IMR-90 (cell line): Measurements from ENCODE around the gene SPATS2L. TPM values are rescaled to one million over a fixed set of nuclear protein-coding genes. Genes with fewer than 3 reads are reported as not detected.

Source experiments
- ATAC-seq: fragments of 200-7000 bp; cut with Tn5 transposase; 2 replicates; pipeline ENCODE4 v1.9.1; 2020; ENCODE audit warnings: low read depth, mild to moderate bottlenecking, moderate library complexity
- BruUV-seq: library from RNA; stranded (reverse); fragments of 400-500 nt; replicated peaks from 2 replicates; lab custom pipeline; 2021; lab: Mats Ljungman, UMichigan
- CTCF ChIA-PET: fragments of 300-600 bp; formaldehyde crosslinking; extraction: SDS; loops from one replicate; lab custom pipeline; 2021; ENCODE audit warnings: antibody characterized with exemption; lab: Yijun Ruan, JAX
- POLR2A ChIA-PET: fragments of 300-600 bp; sonication (Branson Sonifier 250); formaldehyde crosslinking; loops from one replicate; lab custom pipeline; 2022; ENCODE audit warnings: antibody characterized with exemption; ENCODE audit not compliant: unreplicated experiment; lab: Charles Lee
- DNase-seq: peaks from one replicate; pipeline ENCODE4 v3.0.0; 2013
- H2AFZ ChIP-seq: replicated peaks from 2 replicates; pipeline ENCODE3; 2013; ENCODE audit warnings: low read length, mild to moderate bottlenecking; ENCODE audit not compliant: poor library complexity
- H2AK5ac ChIP-seq: 2 replicates; pipeline ENCODE4 v1.6.1; 2013; ENCODE audit warnings: low read depth, low read length, inconsistent platforms
- H2AK9ac ChIP-seq: replicated peaks from 2 replicates; pipeline ENCODE3; 2013; ENCODE audit warnings: mild to moderate bottlenecking, low read depth, low read length, moderate library complexity; ENCODE audit not compliant: poor library complexity
- H2BK120ac ChIP-seq: 2 replicates; pipeline ENCODE4 v1.6.1; 2013; ENCODE audit warnings: low read depth, low read length, inconsistent platforms
- H2BK15ac ChIP-seq: 3 replicates; pipeline ENCODE4 v1.6.1; 2013; ENCODE audit warnings: low read depth, low read length, inconsistent platforms
- H2BK20ac ChIP-seq: 2 replicates; pipeline ENCODE4 v1.6.1; 2013; ENCODE audit warnings: low read depth, mild to moderate bottlenecking, inconsistent platforms, low read length, moderate library complexity
- H2BK5ac ChIP-seq: 2 replicates; pipeline ENCODE4 v1.6.1; 2013; ENCODE audit warnings: mild to moderate bottlenecking, low read depth, low read length, inconsistent platforms; ENCODE audit not compliant: poor library complexity, severe bottlenecking
- H3K14ac ChIP-seq: replicated peaks from 2 replicates; pipeline ENCODE4 v1.6.1; 2013; ENCODE audit warnings: low read depth, low read length, inconsistent platforms
- H3K18ac ChIP-seq: 2 replicates; pipeline ENCODE4 v1.6.1; 2013; ENCODE audit warnings: low read depth, low read length, control low read depth
- H3K23ac ChIP-seq: 2 replicates; pipeline ENCODE4 v1.6.1; 2013; ENCODE audit warnings: low read depth, low read length, inconsistent platforms
- H3K27ac ChIP-seq: 2 replicates; pipeline ENCODE4 v1.5.1; 2013; ENCODE audit warnings: mild to moderate bottlenecking, control low read depth, low read length; ENCODE audit not compliant: insufficient read depth
- H3K27me3 ChIP-seq: 2 replicates; pipeline ENCODE4 v1.6.1; 2013; ENCODE audit warnings: low read length; ENCODE audit not compliant: control insufficient read depth, insufficient read depth
- H3K36me3 ChIP-seq: 2 replicates; pipeline ENCODE4 v1.6.1; 2013; ENCODE audit warnings: low read length, mixed read lengths; ENCODE audit not compliant: control insufficient read depth, insufficient read depth
- H3K4ac ChIP-seq: 2 replicates; pipeline ENCODE4 v1.6.1; 2013; ENCODE audit warnings: low read depth, low read length, inconsistent platforms
- H3K4me1 ChIP-seq: 2 replicates; pipeline ENCODE4 v1.6.1; 2013; ENCODE audit warnings: low read length, mixed read lengths; ENCODE audit not compliant: control insufficient read depth, insufficient read depth
- H3K4me2 ChIP-seq: 2 replicates; pipeline ENCODE4 v1.6.1; 2013; ENCODE audit warnings: low read depth, mild to moderate bottlenecking, control low read depth, low read length, moderate library complexity
- H3K4me3 ChIP-seq: 2 replicates; pipeline ENCODE4 v1.5.1; 2013; ENCODE audit warnings: low read depth, mild to moderate bottlenecking, control low read depth, low read length, moderate library complexity; ENCODE audit not compliant: insufficient read depth
- H3K56ac ChIP-seq: 2 replicates; pipeline ENCODE4 v1.6.1; 2013; ENCODE audit warnings: low read length, inconsistent platforms; ENCODE audit not compliant: insufficient read depth; ENCODE audit errors: extremely low read depth
- H3K79me1 ChIP-seq, 2 experiments: 2 replicates each; pipeline ENCODE4 v1.6.1; 2013; ENCODE audit warnings: low read length in 2 of 2, inconsistent platforms in 1 of 2, low read depth in 1 of 2
- H3K9ac ChIP-seq: 2 replicates; pipeline ENCODE4 v1.6.1; 2013; ENCODE audit warnings: low read depth, low read length, control low read depth
- H3K9me1 ChIP-seq: 2 replicates; pipeline ENCODE4 v1.6.1; 2013; ENCODE audit warnings: low read length, inconsistent platforms; ENCODE audit not compliant: insufficient read depth
- H3K9me3 ChIP-seq: 2 replicates; pipeline ENCODE4 v1.6.1; 2013; ENCODE audit warnings: low read length; ENCODE audit not compliant: control insufficient read depth, insufficient read depth
- H4K20me1 ChIP-seq: 2 replicates; pipeline ENCODE4 v1.6.1; 2013; ENCODE audit warnings: low read length, inconsistent platforms; ENCODE audit not compliant: insufficient read depth
- H4K5ac ChIP-seq: 2 replicates; pipeline ENCODE4 v1.6.1; 2013; ENCODE audit warnings: mild to moderate bottlenecking, low read depth, low read length, control low read depth
- H4K8ac ChIP-seq, 2 experiments: 2 replicates each; pipeline ENCODE4 v1.6.1; 2013; ENCODE audit warnings: low read depth in 2 of 2, low read length in 2 of 2, control low read depth in 1 of 2, inconsistent platforms in 1 of 2
- H4K91ac ChIP-seq: 2 replicates; pipeline ENCODE4 v1.6.1; 2013; ENCODE audit warnings: low read depth, low read length, inconsistent platforms; ENCODE audit not compliant: insufficient read depth
- BHLHE40 ChIP-seq: fragments of 150-350 bp; IDR thresholded peaks from 2 replicates; pipeline ENCODE4 v1.6.1; 2016; ENCODE audit warnings: mild to moderate bottlenecking, low read depth, low read length
- FOS ChIP-seq: fragments of 150-350 bp; IDR thresholded peaks from 2 replicates; pipeline ENCODE4 v1.6.1; 2016; ENCODE audit warnings: low read depth, low read length
- MAFK ChIP-seq: IDR thresholded peaks from 2 replicates; pipeline ENCODE4 v1.6.1; 2012; ENCODE audit warnings: low read depth, low read length, improper control_type of control experiment
- NFE2L2 ChIP-seq: fragments of 150-350 bp; IDR thresholded peaks from 2 replicates; pipeline ENCODE4 v1.6.1; 2016; ENCODE audit warnings: low read depth, mild to moderate bottlenecking, low read length
- RAD21 ChIP-seq: IDR thresholded peaks from 2 replicates; pipeline ENCODE4 v1.6.1; 2012; ENCODE audit warnings: low read length, improper control_type of control experiment
- RFX5 ChIP-seq: IDR thresholded peaks from 2 replicates; pipeline ENCODE4 v1.8.0; 2012; ENCODE audit warnings: low read depth, mild to moderate bottlenecking, low read length, moderate library complexity
- SMC3 ChIP-seq: fragments of 150-350 bp; IDR thresholded peaks from 2 replicates; pipeline ENCODE4 v1.6.1; 2016; ENCODE audit warnings: low read depth, mild to moderate bottlenecking, antibody characterized with exemption, low read length, moderate library complexity
- WGBS, 2 experiments: methylation state at CpG; one replicate each; pipeline versions ENCODE4 v1.1.5 to v1.1.7; 2013; ENCODE audit warnings: missing lambda C conversion rate in 2 of 2; ENCODE audit not compliant: insufficient read length in 1 of 2; ENCODE audit errors: extremely low coverage in 2 of 2; 5-methylcytosine and 5-hydroxymethylcytosine counted together
- dilution Hi-C: fragments of 300-500 bp; cut with HindIII; formaldehyde crosslinking; loops from one replicate; pipeline ENCODE4 v1.14.3; 2018; ENCODE audit warnings: low sequenced_read_pairs; ENCODE audit not compliant: unreplicated experiment
- in situ Hi-C: fragments of 300-500 bp; cut with MboI; formaldehyde crosslinking; loops from 3 replicates; pipeline ENCODE4 v1.14.3; 2019; ENCODE audit warnings: low sequenced_read_pairs, inconsistent platforms, mixed read lengths
- intact Hi-C: fragments of 100-400 bp; cut with micrococcal nuclease; formaldehyde crosslinking; loops from 2 replicates; pipeline ENCODE4 v1.10.0; 2022
- polyA plus RNA-seq, 3 experiments: library from polyadenylated mRNA; depleted of rRNA; stranded (reverse); fragments of >200 nt; gene quantifications; 2 replicates each; pipeline ENCODE4 v1.2.3, GENCODE V29; 2012; ENCODE audit warnings: low replicate concordance in 1 of 3
- total RNA-seq: library from RNA; depleted of rRNA; stranded (reverse); fragments of >200 nt; gene quantifications from 2 replicates; pipeline ENCODE4 v1.2.3, GENCODE V29; 2012
- TF ChIP-seq, protein P1 (sequence below): conservative IDR thresholded peaks from 2 replicates; pipeline ENCODE4 v1.5.1; 2012; ENCODE audit warnings: mild to moderate bottlenecking, low read depth, low read length, improper control_type of control experiment

SPATS2L gene
- total and polyA plus RNA-seq, 2 of the 4 experiments (the other 2 are of a cell fraction): 118 to 155 TPM

DNA sequence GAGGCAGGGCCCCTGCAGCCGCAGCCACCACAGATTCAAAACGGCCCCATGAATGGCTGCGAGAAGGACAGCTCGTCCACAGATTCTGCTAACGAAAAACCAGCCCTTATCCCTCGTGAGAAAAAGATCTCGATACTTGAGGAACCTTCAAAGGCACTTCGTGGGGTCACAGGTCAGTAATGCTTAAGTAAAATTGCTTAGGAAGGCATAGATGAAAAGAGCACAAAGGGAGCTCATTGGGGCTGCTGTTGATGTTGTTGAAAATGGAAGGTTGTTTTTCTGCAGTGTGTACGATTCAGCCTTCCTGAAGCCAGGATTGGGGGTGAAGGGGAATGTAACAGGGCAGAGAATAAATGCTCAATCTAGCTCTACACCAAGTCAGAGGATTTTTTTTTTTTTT lies 112.8 kb downstream of the SPATS2L start:
- no peaks in the 10 kb centered on the region for H3K27me3 ChIP-seq
- H3K36me3 ChIP-seq: peaks cover 51% of the 10 kb centered on the region
- WGBS, 2 experiments: 92% methylated on average over 2 of the region's 9 CpGs; no CpG with 5 or more reads in 1 of the 2 experiments
- no peak overlapping the region for H2AK9ac ChIP-seq
- no peak overlapping the region for H3K4me2 ChIP-seq
- H2BK20ac ChIP-seq: no peak overlapping the region
- H3K9me1 ChIP-seq: peaks cover 6% of the 10 kb centered on the region
- H4K20me1 ChIP-seq: no peaks in the 10 kb centered on the region
- no peak overlapping the region for H3K23ac ChIP-seq
- H3K18ac ChIP-seq: no peak overlapping the region
- no TSS peak for BruUV-seq
- no peak overlapping the region for H2BK5ac ChIP-seq
- H3K14ac ChIP-seq: no peak overlapping the region
- DNase-seq (no peak), ATAC-seq (no peak)
- ChIA-PET POLR2A (no interaction called here), CTCF (no interaction called here)
- H2AK5ac ChIP-seq: no peak overlapping the region
- in situ Hi-C loops (no loop called here), dilution Hi-C loops (no loop called here), intact Hi-C loops (no loop called here)
- H4K8ac ChIP-seq: no peak overlapping the region
- no peak overlapping the region for H3K9ac ChIP-seq
- no peak overlapping the region for H4K5ac ChIP-seq
- no peaks in the 10 kb centered on the region for H3K9me3 ChIP-seq
- H2BK15ac ChIP-seq: no peak overlapping the region
- no peaks in the 10 kb centered on the region; the same call in 1 of the 2 replicates for H3K4me1 ChIP-seq
- H2BK120ac ChIP-seq: no peak overlapping the region
- H4K91ac ChIP-seq: no peak overlapping the region
- H3K56ac ChIP-seq: no peak overlapping the region
- H3K79me1 ChIP-seq: peaks cover 36 to 57% of the 10 kb centered on the region in 2 experiments
- H3K27ac ChIP-seq: no peak overlapping the region
- no peak overlapping the region for H3K4me3 ChIP-seq
- TF ChIP-seq RFX5 (no peak), NFE2L2 (no peak), MAFK (no peak), BHLHE40 (no peak), SMC3 (no peak), FOS (no peak), RAD21 (no peak)
- TF ChIP-seq, protein P1, sequence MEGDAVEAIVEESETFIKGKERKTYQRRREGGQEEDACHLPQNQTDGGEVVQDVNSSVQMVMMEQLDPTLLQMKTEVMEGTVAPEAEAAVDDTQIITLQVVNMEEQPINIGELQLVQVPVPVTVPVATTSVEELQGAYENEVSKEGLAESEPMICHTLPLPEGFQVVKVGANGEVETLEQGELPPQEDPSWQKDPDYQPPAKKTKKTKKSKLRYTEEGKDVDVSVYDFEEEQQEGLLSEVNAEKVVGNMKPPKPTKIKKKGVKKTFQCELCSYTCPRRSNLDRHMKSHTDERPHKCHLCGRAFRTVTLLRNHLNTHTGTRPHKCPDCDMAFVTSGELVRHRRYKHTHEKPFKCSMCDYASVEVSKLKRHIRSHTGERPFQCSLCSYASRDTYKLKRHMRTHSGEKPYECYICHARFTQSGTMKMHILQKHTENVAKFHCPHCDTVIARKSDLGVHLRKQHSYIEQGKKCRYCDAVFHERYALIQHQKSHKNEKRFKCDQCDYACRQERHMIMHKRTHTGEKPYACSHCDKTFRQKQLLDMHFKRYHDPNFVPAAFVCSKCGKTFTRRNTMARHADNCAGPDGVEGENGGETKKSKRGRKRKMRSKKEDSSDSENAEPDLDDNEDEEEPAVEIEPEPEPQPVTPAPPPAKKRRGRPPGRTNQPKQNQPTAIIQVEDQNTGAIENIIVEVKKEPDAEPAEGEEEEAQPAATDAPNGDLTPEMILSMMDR: no peak
- H2AFZ ChIP-seq: no peak overlapping the region
- H3K4ac ChIP-seq: no peak overlapping the region
